NCI-H524 treated with DMSO at 0.1 percent for 48 hours (cell line): ENCODE data around the gene GPR162.

ENCODE experiments used
- DNase-seq: peaks from one replicate; lab custom pipeline; 2025; lab: John Stamatoyannopoulos, UW

GPR162 gene

DNA sequence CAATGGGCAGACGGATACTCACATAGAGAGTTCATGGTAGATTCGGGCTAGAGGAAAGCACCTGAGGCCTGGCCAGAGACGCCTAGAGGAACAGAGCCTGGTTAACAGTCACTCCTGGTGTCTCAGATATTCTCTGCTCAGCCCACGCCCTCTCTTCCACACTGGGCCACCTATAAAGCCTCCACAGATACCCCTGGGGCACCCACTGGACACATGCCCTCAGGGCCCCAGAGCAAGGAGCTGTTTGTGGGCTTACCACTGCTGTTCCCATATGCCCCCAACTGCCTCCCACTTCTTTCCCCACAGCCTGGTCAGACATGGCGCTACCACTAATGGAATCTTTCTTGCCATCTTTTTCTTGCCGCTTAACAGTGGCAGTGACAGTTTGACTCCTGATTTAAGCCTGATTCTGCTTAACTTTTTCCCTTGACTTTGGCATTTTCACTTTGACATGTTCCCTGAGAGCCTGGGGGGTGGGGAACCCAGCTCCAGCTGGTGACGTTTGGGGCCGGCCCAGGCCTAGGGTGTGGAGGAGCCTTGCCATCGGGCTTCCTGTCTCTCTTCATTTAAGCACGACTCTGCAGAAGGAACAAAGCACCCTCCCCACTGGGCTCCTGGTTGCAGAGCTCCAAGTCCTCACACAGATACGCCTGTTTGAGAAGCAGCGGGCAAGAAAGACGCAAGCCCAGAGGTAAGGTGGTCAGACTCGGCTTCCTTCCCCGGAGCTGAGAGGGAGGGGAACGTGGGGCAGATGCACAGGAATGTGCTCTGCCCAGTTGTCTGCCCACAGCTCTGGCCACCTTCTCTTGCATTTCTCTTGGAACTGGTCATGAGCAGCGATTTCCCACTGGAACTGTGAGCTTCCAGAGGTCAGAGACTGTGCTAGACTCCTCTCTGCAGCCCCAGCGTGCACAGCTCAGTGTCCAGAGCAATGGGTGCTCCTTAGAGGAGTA lies 32.4 kb upstream of the GPR162 start, which contains the start of gene CD4:
TSS of gene CD4 (plus strand) at position 557 of the 953 bp plus-strand sequence. CDS start 10,611 bp downstream, outside the sequence.
- DNase-seq: no peak

DNA sequence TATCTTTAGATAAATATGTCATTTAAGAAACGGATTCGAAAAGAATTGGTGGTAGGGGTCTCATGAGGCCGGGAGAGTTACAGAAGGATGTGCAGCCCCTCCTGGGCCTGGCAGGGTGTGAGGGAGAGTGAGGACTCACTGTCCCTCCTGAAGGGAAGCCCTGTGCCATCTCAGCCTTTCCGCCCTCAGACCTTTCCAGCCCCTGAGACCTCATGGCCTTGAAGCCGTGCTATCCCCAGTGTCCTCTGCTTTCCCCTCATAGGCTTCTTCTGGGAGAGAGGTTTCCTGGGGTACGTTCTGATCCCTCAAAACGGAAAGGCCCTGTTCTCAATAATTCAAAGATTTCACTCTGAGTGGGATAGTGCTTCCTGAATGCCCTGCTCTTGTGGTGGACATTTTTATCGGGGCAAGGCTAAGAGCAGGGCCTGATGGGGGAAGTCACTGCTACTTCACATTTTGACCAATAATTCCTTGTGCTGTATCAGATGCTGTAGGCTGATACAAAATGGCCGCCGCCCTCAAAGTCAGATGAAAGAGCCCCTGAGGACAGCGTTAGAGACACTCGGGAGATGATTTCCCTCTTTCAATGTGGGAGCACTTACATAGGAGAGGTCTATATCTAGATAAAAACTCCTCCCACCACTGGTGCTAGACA lies 31.0 kb upstream of the GPR162 start:
- no peak for DNase-seq

DNA sequence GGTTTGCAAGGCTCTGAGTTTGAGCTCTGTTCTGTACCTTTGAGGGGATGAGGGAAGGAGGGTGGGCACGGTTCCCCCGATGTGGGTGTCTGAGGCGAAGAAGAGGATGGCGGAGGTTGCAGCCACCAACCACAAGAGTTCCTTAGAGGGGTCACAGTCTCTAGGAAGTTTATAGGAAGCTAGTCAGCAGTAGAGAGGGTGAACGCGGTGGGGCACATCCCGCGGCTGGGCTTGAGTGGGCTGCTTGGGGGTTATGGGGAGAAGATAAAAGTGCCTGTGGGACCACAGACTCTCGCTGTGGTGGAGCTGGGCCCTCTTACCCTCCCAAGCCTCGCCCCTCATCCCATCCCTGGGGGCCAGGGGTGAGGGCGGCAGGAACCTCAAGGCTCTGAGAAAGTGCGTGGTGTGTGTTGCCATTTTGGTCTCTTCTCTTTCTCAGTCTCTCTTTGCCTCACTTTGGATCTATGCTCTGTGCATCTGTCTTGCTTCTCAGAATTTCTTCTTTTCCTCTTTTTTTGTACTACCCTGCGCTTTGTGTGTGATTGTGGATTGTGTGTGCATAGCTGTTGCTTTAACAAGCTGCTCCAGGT lies 29.6 kb upstream of the GPR162 start:
- DNase-seq: no peak

DNA sequence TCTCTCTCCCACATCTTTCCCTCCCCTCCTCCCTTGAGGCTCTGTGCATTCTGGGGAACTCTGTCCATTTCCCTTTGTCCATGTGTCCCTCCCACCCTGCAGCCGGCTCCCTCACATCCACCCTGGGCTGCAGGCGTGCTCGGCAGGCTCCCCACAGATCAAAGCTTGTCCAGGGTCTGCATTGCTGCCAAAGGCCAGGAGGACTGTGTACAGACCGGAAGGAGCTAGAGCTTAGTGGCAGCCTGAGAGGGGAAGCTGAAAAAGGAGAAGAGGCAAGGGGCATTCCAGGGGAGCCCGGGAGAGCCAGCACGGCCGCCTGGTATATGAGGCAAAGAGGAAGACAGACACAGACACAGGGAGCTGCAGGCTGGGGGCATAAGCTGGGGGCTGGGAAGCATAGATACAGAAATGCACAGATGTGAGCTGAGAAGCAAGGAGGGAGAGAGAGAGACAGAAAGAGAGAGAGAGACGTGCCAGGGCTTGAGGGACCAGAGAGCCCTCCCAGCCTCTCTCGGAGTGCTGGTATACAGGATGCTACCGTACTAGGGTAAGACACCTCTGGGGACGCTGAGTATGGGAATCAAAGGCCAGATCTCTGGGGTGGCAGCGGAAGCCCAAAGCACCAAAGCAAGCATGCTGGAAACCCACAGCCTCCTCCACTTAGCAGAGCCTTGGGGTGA lies 29.0 kb upstream of the GPR162 start:
- DNase-seq: no peak

DNA sequence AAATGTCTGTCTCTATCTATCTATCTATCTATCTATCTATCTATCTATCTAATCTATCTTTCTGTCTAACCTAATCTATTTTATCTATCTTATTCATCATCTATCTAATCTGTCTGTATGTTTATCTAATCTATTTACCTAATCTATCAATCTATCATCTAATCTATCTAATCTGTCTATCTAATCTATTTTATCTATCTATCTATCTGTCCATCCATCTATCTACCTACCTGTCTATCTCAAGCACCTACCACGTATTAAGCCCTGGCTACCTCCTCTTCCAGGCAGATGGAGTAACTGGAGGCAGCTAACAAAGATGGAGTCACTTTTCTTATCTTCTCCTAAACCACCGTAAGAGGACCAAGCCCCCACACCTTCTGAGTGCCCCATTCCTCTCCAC lies 26.5 kb upstream of the GPR162 start:
- no peak for DNase-seq

DNA sequence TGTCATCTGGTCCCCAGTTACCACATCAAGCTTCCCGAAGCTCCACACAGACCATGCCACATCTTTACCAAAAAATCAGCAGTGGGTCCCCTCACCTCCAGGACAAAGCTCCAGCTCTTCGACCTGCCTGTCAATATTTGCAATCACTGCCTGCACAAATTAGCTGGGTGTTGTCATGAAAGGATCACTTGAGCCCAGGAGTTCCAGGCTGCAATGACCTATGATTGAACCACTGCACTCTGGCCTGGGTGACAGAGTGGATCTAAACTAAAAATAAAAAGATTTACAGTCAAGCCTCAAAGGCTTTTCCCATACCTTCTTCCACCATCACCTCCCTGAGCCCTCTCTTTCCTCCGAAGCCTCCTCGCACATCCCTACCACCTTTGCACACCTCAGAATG lies 25.0 kb upstream of the GPR162 start:
- DNase-seq: no peak

DNA sequence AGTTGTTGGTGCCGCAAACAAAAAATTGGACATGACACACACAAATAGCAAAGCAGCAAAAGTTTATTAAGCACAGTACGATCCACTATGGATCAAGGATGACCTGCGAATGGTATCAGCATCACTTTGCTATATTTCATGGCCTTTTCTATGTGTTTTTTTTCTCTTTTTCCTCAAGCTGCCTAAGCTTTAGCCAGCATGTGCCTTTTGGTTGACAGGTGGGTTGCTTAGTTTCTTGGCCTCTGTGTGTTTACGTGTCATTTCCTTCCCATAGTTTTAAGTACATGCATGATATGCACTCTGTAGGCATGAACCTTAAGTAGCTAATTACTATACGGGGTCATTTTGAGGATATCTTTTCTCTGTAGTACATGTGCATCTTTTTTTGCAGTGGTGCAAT lies 22.5 kb upstream of the GPR162 start:
- DNase-seq: no peak

DNA sequence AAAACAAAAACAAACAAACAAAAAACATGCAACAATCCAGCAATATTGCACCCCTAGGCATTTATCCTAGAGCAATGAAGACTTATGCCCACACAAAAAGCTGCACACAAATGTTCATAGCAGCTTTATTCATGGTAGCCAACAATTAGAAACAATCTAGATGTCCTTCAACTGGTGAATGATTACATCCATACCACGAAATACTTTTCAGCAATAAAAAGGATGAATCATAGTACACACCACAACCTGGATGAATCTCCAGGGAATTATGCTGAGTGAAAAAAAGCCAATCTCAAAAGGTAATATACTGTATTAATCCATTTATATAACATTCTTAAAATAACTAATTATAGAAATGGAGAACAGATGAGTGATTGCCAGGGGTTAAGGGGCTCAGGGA lies 14.5 kb upstream of the GPR162 start:
- no peak for DNase-seq

DNA sequence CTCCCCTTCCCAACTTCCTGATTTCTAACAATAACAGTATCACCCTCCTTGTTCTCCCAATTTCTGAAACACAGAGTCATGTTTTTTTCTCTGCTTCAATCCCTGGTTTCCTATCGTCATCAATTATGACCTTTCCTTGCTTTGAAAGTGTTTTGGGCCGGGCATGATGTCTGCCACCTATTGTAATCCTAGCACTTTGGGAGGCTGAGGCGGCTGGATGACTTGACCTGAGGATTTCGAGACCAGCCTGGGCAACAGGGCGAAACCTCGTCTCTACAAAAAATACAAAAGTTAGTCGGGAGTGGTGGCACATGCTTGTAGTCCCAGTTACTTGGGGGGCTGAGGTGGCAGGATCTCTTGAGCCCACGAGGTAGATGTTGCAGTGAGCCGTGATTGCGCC lies 12.6 kb upstream of the GPR162 start:
- no peak for DNase-seq

DNA sequence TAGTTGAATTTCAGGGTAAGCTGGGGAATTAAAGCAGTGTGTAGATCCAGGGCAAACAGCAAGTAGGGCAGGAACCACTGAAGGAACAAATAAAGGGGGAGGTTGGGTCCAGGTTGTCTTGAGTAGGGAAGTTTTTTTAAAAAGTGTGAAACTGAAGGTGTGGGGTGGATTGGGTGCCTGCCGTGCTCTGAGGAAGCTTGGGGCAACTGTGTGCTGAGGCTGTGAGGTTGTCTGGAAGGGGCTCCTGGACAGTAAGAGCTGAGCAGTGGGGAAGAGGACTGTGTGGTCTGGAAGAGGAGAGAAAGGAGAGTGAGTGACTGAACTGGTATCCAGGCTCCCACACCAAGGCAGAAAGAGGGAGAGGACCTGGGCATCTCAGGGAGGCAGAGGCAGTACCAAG lies 10.9 kb upstream of the GPR162 start:
- no peak for DNase-seq

DNA sequence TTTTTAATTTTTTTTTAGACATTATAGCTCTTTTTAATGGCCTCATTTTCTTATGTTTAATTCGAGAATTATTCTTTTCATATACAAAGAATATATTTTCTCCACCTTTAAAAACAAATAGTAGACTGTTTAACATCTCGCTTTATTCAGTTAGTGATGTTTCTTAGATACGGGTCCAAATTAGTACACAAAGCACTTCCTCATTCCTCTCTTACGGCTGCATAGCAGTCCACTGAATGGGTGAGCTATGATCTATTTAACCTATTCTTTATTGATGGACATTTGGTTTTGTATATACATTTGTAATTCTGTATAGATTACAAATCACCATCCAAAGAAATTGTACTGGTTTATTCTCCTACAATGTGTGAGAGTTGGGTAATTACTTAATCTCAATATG lies 8.3 kb upstream of the GPR162 start:
- DNase-seq: no peak

DNA sequence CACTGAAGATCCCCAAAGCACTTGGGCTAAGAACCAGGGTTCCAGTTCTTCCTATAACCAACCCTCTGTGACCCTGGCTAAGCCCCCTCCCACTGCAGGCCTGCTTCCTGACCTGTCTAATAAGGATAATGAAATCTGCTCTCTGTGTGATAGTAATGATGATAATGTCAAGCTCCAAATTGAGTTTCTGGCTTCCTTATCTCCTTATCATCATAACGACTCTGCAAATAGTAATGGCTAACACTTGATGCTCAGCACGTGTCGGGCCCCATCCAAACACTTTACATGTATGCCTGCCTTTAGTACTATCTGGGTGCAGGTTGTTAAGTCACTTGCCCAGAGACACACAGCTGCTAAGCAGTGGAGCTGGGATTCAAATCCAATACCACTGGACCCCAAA lies 5.0 kb upstream of the GPR162 start:
- no peak for DNase-seq

DNA sequence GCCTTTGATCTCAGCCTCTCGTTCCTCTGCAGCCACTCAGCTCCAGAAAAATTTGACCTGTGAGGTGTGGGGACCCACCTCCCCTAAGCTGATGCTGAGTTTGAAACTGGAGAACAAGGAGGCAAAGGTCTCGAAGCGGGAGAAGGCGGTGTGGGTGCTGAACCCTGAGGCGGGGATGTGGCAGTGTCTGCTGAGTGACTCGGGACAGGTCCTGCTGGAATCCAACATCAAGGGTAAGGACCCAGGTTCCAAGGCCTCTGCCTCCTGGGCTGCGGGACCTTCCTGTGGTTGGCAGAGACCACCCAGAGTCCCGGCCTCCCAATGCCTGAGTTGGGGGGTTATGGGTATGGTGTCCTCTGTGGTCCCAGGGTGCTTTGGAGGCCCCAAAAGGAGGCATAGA lies 4.5 kb upstream of the GPR162 start:
- no peak for DNase-seq

DNA sequence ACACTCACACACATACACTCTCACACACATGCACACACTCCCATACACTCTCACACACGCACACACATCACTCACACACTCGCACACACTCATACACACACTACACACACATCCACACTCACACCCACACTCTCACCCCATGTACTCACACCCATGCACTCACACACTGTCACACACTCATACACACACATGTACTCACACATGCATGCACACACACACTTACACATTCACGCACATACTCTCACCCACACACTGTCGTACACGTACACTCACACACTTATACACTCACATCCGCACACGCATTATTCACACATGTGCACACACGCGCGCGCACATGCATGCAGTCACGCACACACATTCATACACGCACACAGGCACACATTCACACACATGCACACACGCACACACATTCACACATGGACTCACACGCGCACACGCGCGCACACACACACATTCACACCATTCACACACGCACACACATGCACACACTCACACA lies 3.9 kb upstream of the GPR162 start:
- no peak for DNase-seq

DNA sequence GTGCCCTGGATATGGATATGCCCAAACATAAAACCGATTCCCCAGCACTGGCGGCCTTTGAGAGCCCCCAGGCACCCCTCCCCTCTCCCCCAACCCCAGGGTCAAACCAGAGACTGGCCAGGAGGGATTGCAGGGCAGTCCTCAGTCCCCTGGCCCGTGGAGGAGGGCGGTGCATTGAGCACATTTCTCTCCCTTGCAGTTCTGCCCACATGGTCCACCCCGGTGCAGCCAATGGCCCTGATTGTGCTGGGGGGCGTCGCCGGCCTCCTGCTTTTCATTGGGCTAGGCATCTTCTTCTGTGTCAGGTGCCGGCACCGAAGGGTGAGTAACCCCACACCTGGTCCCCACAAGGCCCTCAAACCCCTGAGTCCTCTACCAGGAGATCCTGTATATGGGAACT lies 3.4 kb upstream of the GPR162 start:
- no peak for DNase-seq

DNA sequence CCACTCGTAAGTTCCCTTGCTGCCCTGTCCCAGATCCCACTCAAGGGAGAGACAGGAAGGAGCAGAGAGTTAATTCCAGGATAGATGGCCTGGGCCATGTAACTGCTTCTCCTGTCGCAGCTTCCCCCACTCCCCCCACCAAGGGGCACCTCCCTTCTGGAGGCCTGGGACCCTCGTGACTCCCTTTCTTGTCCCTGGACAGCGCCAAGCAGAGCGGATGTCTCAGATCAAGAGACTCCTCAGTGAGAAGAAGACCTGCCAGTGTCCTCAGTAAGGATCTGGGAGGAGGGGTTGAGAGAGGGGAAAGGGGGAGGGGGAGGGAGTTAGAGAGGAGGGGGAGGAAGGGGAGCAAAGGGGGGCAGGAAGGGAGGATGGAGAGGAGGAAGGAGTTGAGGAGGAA lies 3.0 kb upstream of the GPR162 start:
- DNase-seq: no peak

DNA sequence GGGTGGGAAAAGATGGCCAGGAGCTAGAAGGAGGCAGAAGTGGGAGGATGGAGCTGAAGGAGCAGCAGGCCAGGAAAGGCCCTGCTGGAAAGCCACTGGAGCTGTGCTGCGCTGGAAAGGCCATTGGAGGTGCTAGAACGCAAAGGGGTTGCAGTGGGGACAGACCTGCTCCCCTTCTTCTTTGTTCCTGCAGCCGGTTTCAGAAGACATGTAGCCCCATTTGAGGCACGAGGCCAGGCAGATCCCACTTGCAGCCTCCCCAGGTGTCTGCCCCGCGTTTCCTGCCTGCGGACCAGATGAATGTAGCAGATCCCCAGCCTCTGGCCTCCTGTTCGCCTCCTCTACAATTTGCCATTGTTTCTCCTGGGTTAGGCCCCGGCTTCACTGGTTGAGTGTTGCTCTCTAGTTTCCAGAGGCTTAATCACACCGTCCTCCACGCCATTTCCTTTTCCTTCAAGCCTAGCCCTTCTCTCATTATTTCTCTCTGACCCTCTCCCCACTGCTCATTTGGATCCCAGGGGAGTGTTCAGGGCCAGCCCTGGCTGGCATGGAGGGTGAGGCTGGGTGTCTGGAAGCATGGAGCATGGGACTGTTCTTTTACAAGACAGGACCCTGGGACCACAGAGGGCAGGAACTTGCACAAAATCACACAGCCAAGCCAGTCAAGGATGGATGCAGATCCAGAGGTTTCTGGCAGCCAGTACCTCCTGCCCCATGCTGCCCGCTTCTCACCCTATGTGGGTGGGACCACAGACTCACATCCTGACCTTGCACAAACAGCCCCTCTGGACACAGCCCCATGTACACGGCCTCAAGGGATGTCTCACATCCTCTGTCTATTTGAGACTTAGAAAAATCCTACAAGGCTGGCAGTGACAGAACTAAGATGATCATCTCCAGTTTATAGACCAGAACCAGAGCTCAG lies 2.3 kb upstream of the GPR162 start:
- DNase-seq: no peak

DNA sequence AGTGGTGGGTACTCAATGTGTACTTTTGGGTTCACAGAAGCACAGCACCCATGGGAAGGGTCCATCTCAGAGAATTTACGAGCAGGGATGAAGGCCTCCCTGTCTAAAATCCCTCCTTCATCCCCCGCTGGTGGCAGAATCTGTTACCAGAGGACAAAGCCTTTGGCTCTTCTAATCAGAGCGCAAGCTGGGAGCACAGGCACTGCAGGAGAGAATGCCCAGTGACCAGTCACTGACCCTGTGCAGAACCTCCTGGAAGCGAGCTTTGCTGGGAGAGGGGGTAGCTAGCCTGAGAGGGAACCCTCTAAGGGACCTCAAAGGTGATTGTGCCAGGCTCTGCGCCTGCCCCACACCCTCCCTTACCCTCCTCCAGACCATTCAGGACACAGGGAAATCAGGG lies 1.5 kb upstream of the GPR162 start:
- no peak for DNase-seq

DNA sequence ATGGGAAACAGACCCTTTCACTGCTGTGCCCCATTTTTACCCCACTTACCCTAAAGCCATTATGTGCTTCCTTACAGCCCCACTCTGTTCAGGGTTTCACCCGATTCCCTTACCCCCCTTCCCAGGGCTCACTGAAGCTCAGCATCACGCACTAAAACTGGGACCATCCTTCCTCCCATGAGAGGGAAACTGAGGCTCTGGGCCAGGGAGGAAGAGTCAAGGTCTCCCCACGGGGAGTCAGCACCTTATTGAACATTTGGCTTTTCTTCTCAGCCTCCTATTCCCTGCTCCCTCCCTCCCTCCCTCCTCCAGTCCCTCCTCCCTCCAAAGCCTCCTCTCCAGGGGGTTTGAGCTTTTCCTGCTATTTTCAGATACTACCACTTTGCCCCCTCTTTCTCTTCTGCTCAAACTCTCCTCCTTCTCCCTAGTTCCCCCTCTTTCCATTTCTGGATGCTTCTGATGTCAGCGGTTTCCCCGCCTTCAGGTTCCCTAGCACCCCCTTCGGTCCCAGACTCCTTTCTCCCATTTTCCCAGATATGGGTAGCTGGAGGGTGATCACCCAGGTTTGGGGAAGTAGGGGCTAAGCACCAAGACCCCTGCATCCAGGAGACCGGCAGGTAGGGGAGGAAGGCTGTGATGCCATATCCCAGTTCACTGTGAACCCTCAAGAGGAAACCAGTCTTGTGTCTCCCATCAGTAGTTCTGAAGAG lies 960 bp downstream of the GPR162 start:
- no peak for DNase-seq
